T-helper 22 cell (primary cell): ENCODE results near the gene GYPA.
"Not testable (repeated sequence)": the region's sequence is repeated elsewhere in the genome, so short reads cannot be mapped to it uniquely, and the experiment has no call there.

ENCODE experiments used
- DNase-seq: peaks from one replicate; pipeline ENCODE4 v3.0.0-alpha.2; 2020; ENCODE audit warnings: low read depth

GYPA gene

GRCh38 chr4:144128709-144129320 is 11.7 kb downstream of the GYPA start:
- DNase-seq, result not testable (repeated sequence)

- DNase-seq, result not testable (repeated sequence)
These were observed 15.4 kb downstream of the GYPA start for GRCh38 chr4:144125109-144125508.

GRCh38 chr4:144123982-144124635 is 16.4 kb downstream of the GYPA start:
- not testable (repeated sequence) for DNase-seq

DNA sequence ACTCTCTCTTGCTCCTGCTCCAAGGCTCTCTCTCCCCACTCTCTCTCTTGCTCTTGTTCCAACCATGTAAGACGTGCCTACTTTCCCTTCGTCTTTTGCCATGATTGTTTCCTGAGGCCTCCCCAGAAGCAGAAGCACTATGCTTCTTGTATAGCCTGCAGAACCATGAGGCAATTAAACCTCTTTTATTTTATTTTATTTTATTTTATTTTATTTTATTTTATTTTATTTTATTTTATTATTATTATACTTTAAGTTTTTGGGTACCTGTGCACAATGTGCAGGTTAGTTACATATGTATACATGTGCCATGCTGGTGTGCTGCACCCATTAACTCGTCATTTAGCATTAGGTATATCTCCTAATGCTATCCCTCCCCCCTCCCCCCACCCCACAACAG is 17.2 kb downstream of the GYPA start:
- not testable (repeated sequence) for DNase-seq

- not testable (repeated sequence) for DNase-seq
These were observed 20.8 kb downstream of the GYPA start for GRCh38 chr4:144119752-144120151.

DNA sequence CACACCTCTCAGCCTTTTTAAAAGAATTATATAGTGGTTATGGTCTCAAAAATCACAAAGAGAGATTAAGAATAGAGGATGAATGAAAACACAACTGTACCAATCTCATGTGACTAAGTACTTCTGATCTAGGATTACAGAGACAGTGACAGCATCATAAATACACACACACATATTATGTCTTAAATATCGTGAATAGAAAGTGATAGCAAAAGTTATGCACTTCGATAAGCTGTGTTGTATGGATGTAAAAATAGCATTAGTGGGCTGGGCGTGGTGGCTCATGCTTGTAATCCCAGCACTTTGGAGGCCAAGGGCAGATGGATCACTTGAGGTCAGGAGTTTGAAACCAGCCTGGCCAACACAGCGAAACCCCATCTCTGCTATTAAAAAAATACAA is 25.0 kb downstream of the GYPA start:
- DNase-seq, result no peak

DNA sequence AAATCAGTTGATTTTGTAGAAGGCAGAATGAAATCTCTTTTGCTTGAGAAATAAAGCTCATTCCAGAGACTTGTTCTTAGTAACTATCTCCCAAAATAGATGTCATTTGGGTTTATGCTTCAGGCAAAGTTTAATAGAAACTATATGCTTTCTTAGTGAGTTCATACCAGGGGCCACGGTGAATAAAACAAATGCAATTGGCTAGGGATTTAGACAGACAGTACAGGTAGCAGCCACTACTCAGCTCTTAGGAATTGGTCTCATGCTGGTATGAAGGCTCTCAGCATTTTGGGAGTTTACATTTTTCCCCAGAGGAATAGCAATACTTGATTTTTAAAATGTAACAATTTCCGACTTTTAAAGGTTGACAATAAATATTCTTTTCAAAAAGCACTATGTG is 27.0 kb downstream of the GYPA start:
- no peak for DNase-seq

- no peak for DNase-seq
These were observed 35.9 kb downstream of the GYPA start for GRCh38 chr4:144104509-144105130.

- not testable (repeated sequence) for DNase-seq
These were observed 42.7 kb downstream of the GYPA start for GRCh38 chr4:144097776-144098175.

- not testable (repeated sequence) for DNase-seq
These were observed 46.5 kb downstream of the GYPA start for GRCh38 chr4:144093995-144094394.

DNA sequence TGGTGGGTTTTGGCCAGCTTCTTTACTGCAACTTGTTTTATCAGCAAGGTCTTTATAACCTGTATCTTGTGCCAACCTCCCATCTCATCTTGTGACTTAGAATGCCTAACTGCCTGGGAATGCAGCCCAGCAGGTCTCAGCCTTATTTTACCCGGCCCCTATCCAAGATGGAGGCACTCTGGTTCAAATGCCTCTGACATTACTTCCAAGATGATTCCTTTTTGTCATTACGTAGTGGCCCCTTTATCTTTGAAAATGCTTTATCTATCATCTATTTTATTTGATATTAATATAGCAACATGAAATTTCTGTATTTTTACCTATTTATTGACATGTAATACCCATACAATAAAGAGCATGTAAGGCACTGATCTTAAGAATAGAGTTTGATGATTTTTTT is 49.3 kb downstream of the GYPA start:
- DNase-seq, result not testable (repeated sequence)

GRCh38 chr4:144090744-144091143 is 49.8 kb downstream of the GYPA start:
- no peak for DNase-seq

DNA sequence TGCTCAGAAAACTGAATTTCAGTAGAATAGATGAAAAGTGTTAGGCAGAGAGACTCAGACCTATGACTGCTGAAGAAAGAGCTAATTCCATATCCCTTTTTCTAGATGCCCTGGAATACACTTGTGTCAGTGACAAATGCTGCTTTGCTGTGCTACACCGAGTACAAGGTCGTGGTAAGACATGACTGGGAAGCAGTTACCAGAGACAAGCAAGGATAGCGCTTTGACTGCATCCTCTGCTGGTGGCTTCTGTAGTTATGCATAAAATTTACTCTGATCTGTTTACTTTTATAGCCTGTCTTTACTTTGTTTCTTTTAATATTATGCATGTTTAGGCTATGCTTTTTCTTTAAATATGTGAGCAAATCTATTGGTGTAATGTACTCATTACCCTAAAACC is 58.5 kb downstream of the GYPA start:
- DNase-seq, result not testable (repeated sequence)

DNA sequence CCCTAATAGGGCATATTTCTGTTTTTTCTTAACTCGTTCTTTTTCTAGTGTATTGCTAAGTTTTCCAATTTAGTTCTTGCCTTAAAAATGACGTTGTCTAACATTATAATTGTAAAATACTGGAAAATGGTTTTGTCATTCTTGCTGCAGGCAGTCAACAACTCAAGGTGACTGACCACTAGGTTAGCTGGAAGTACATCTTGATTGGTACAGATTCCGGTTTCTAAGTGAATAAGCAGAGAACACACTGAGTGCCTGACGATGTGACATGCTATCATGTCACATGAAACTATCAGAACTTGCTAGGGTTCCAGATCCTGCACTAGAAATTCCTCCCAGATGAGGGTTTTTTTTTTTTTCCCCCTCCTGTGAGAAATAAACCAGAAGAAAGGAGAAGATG is 60.4 kb downstream of the GYPA start:
- DNase-seq, result not testable (repeated sequence)

DNA sequence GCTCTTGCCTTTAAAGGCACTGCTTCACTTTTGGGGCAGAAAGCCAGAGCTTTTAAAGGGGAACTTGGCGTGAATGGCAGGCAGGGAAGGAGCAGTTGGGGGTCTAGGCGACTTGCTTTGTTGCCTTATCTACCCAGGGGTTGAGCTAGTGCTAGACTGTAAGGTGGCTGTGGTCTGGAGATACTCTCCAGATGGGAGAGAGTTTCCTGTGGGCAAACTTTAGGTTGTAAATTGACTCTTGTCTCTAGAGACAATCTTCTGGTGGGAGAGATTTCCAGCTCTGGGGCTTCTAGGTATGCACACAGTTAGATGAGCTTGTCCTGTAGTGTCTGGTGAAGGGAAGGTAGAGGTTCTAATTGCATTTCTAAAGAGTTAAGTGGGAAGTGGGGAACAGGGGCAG is 61.8 kb downstream of the GYPA start:
- not testable (repeated sequence) for DNase-seq

GRCh38 chr4:144061556-144061955 is 79.0 kb downstream of the GYPA start:
- not testable (repeated sequence) for DNase-seq

- DNase-seq, result not testable (repeated sequence)
These were observed 80.2 kb downstream of the GYPA start for GRCh38 chr4:144060234-144060859.
